Skeletal muscle tissue (tissue), 4 donors: Measurements from ENCODE around the gene WDR89. TPM values are rescaled to one million over a fixed set of nuclear protein-coding genes. Genes with fewer than 3 reads are reported as not detected.
A peak's percentile ranks its signal among the peaks of the same experiment; 100 is the strongest.

Experiments
- H3K27ac ChIP-seq: one replicate; pipeline ENCODE4 v1.7.0; 2013; ENCODE audit warnings: mild to moderate bottlenecking, low read depth, low read length, inconsistent platforms
- H3K27me3 ChIP-seq, 3 donors: one replicate each; pipeline ENCODE4 v1.7.0; 2013; ENCODE audit warnings: low read length in 3 of 3; ENCODE audit not compliant: control insufficient read depth in 3 of 3, insufficient read depth in 3 of 3
- H3K36me3 ChIP-seq, 3 donors: one replicate each; pipeline ENCODE4 v1.7.0; 2013; ENCODE audit warnings: low read length in 3 of 3; ENCODE audit not compliant: control insufficient read depth in 3 of 3, insufficient read depth in 3 of 3
- H3K4me1 ChIP-seq, 3 donors: one replicate each; pipeline ENCODE4 v1.7.0; 2013; ENCODE audit warnings: low read length in 3 of 3, mild to moderate bottlenecking in 3 of 3; ENCODE audit not compliant: control insufficient read depth in 3 of 3, insufficient read depth in 3 of 3
- H3K4me3 ChIP-seq, 3 donors: one replicate each; pipeline ENCODE4 v1.7.0; 2013; ENCODE audit warnings: low read length in 3 of 3
- H3K9ac ChIP-seq, 3 donors: one replicate each; pipeline ENCODE4 v1.7.0; 2013; ENCODE audit warnings: low read length in 3 of 3, mild to moderate bottlenecking in 3 of 3, moderate library complexity in 2 of 3, low read depth in 1 of 3
- H3K9me3 ChIP-seq, 3 donors: one replicate each; pipeline ENCODE4 v1.7.0; 2013; ENCODE audit warnings: low read length in 3 of 3; ENCODE audit not compliant: control insufficient read depth in 3 of 3
- total RNA-seq: library from RNA; depleted of rRNA; stranded (reverse); fragments of >200 nt; gene quantifications from one replicate; pipeline ENCODE4 v1.2.3, GENCODE V29; 2014
- donor health status: Osteomylitis.

Gene WDR89
- 15.7 TPM for total RNA-seq

- Histone ChIP-seq H3K9me3 (no peaks in the 10 kb centered on the region), H3K27me3 (no peaks in the 10 kb centered on the region), H3K4me3 (peak within 1 kb of the TSS; percentile 73 to 98 (median 92)), H3K36me3 (peaks cover 0 to 4% (median 0%) of the 10 kb centered on the region in 3 donors), H3K4me1 (peaks cover 0 to 6% (median 2%) of the 10 kb centered on the region in 3 donors), H3K9ac (peak within 1 kb of the TSS; percentile 84 to 91 (median 90)), H3K27ac (peak within 1 kb of the TSS; percentile 97)
Observed at GRCh38 chr14:63641473-63642228, at the start of gene WDR89. WDR89 (minus strand) TSS chr14:63641871; CDS start chr14:63599942, 41,929 bp downstream.

- Histone ChIP-seq H3K27ac (no peak overlapping the region), H3K27me3 (no peaks in the 10 kb centered on the region), H3K9ac (no peak overlapping the region), H3K36me3 (no peaks in the 10 kb centered on the region), H3K9me3 (no peaks in the 10 kb centered on the region), H3K4me1 (no peaks in the 10 kb centered on the region), H3K4me3 (no peak overlapping the region)
Observed at GRCh38 chr14:63689132-63689531, 47.5 kb upstream of the WDR89 start.

- H3K36me3 ChIP-seq, result no peaks in the 10 kb centered on the region
- H3K9ac ChIP-seq, result no peak overlapping the region
- H3K4me3 ChIP-seq, result no peak overlapping the region
- H3K27ac ChIP-seq, result no peak overlapping the region
- H3K9me3 ChIP-seq, result no peaks in the 10 kb centered on the region
- no peaks in the 10 kb centered on the region for H3K27me3 ChIP-seq
- no peaks in the 10 kb centered on the region for H3K4me1 ChIP-seq
Observed at GRCh38 chr14:63686926-63687325, 45.3 kb upstream of the WDR89 start.

- H3K27ac ChIP-seq, result no peak overlapping the region
- no peak overlapping the region for H3K9ac ChIP-seq
- H3K4me3 ChIP-seq, result no peak overlapping the region
- no peaks in the 10 kb centered on the region for H3K9me3 ChIP-seq
- H3K4me1 ChIP-seq, result no peaks in the 10 kb centered on the region
- H3K27me3 ChIP-seq, result no peaks in the 10 kb centered on the region
- H3K36me3 ChIP-seq, result no peaks in the 10 kb centered on the region
Observed at GRCh38 chr14:63685401-63685800, 43.7 kb upstream of the WDR89 start.

GRCh38 chr14:63682727-63683593 lies 41.3 kb upstream of the WDR89 start:
- Histone ChIP-seq H3K9me3 (no peaks in the 10 kb centered on the region), H3K4me1 (no peaks in the 10 kb centered on the region), H3K4me3 (no peak overlapping the region), H3K36me3 (no peaks in the 10 kb centered on the region), H3K27ac (no peak overlapping the region), H3K9ac (no peak overlapping the region), H3K27me3 (no peaks in the 10 kb centered on the region)

- peaks cover 0 to 7% (median 2%) of the 10 kb centered on the region in 3 donors for H3K36me3 ChIP-seq
- no peak overlapping the region for H3K4me3 ChIP-seq
- H3K27me3 ChIP-seq, result no peaks in the 10 kb centered on the region
- no peak overlapping the region for H3K27ac ChIP-seq
- no peaks in the 10 kb centered on the region for H3K9me3 ChIP-seq
- H3K4me1 ChIP-seq, result no peaks in the 10 kb centered on the region
- no peak overlapping the region for H3K9ac ChIP-seq
Observed at GRCh38 chr14:63678536-63678935, 36.9 kb upstream of the WDR89 start.

GRCh38 chr14:63677891-63678379 lies 36.3 kb upstream of the WDR89 start:
- Histone ChIP-seq H3K9ac (no peak overlapping the region), H3K4me1 (no peaks in the 10 kb centered on the region), H3K9me3 (no peaks in the 10 kb centered on the region), H3K27ac (no peak overlapping the region), H3K27me3 (no peaks in the 10 kb centered on the region), H3K36me3 (peaks cover 0 to 7% (median 2%) of the 10 kb centered on the region in 3 donors), H3K4me3 (no peak overlapping the region)

- Histone ChIP-seq H3K27me3 (no peaks in the 10 kb centered on the region), H3K27ac (no peak overlapping the region), H3K4me3 (no peak overlapping the region)
Observed at GRCh38 chr14:63676615-63677014, 34.9 kb upstream of the WDR89 start.

GRCh38 chr14:63673886-63674497 lies 32.3 kb upstream of the WDR89 start:
- Histone ChIP-seq H3K4me3 (no peak overlapping the region), H3K4me1 (no peaks in the 10 kb centered on the region), H3K9ac (no peak overlapping the region), H3K27me3 (no peaks in the 10 kb centered on the region), H3K27ac (no peak overlapping the region), H3K9me3 (no peaks in the 10 kb centered on the region), H3K36me3 (peaks cover 0 to 7% (median 2%) of the 10 kb centered on the region in 3 donors)

More at GRCh38 chr14:63676615-63677014, 34.9 kb upstream of the WDR89 start:
- peaks cover 0 to 7% (median 2%) of the 10 kb centered on the region in 3 donors for H3K36me3 ChIP-seq
- H3K4me1 ChIP-seq, result no peaks in the 10 kb centered on the region
- H3K9ac ChIP-seq, result no peak overlapping the region
- no peaks in the 10 kb centered on the region for H3K9me3 ChIP-seq
